PFSK-1 (cell line): ENCODE data around the gene CCDC169.

Experiments used
- POLR2AphosphoS5 ChIP-seq: IDR thresholded peaks from 2 replicates; pipeline ENCODE4 v1.6.1; 2012; ENCODE audit warnings: low read depth, mild to moderate bottlenecking, control low read depth, low read length, moderate library complexity
- REST ChIP-seq, 2 experiments: IDR thresholded peaks; 2 replicates each; pipeline versions ENCODE4 v1.6.1 to v1.8.0; 2011 to 2012; ENCODE audit warnings: low read depth in 2 of 2, low read length in 2 of 2, control low read depth in 1 of 2, inconsistent platforms in 1 of 2, mild to moderate bottlenecking in 1 of 2, moderate library complexity in 1 of 2; ENCODE audit not compliant: insufficient read depth in 1 of 2

GRCh38 chr13:36275190-36276002, 22.2 kb downstream of the CCDC169 start:
- TF ChIP-seq REST (IDR thresholded peaks at IDR 0.05; ENCODE audit: insufficient read depth in 1 of 2, low read depth in 2 of 2, low read length in 2 of 2) (no peak), POLR2AphosphoS5 (no peak)
